Astrocyte (in vitro differentiated cells and primary cell): ENCODE data around the gene CST9L. TPM values are rescaled to one million over a fixed set of nuclear protein-coding genes. Genes with fewer than 3 reads are reported as not detected.

Experiments
- DNase-seq: peaks from one replicate; pipeline ENCODE4 v3.0.0-alpha.2; 2010; ENCODE audit warnings: low read depth
- FAIRE-seq: peaks from 2 replicates; lab custom pipeline; 2011; peaks lifted over from hg19 to GRCh38; lab: Jason Lieb, UNC
- H2AFZ ChIP-seq: 2 replicates; pipeline ENCODE4 v1.6.0; 2012; ENCODE audit warnings: low read depth, low read length, inconsistent platforms
- H3K27ac ChIP-seq: 2 replicates; pipeline ENCODE4 v1.5.1; 2011; ENCODE audit warnings: low read depth, low read length, inconsistent platforms
- H3K27me3 ChIP-seq: 2 replicates; pipeline ENCODE4 v1.6.0; 2011; ENCODE audit warnings: low read length, inconsistent platforms; ENCODE audit not compliant: insufficient read depth
- H3K36me3 ChIP-seq: 2 replicates; pipeline ENCODE4 v1.5.1; 2011; ENCODE audit warnings: low read length, inconsistent platforms; ENCODE audit not compliant: insufficient read depth
- H3K4me1 ChIP-seq: 2 replicates; pipeline ENCODE4 v1.5.1; 2011; ENCODE audit warnings: low read length, inconsistent platforms; ENCODE audit not compliant: insufficient read depth
- H3K4me2 ChIP-seq: 2 replicates; pipeline ENCODE4 v1.6.0; 2012; ENCODE audit warnings: low read length, inconsistent platforms
- H3K4me3 ChIP-seq: 2 replicates; pipeline ENCODE4 v1.5.1; 2011; ENCODE audit warnings: low read depth, mild to moderate bottlenecking, low read length, inconsistent platforms; ENCODE audit not compliant: insufficient read depth
- H3K79me2 ChIP-seq: 2 replicates; pipeline ENCODE4 v1.6.0; 2012; ENCODE audit warnings: mild to moderate bottlenecking, low read length, inconsistent platforms; ENCODE audit not compliant: insufficient read depth
- H3K9ac ChIP-seq: 2 replicates; pipeline ENCODE4 v1.6.0; 2012; ENCODE audit warnings: mild to moderate bottlenecking, low read length, inconsistent platforms
- H3K9me3 ChIP-seq: 2 replicates; pipeline ENCODE4 v1.5.1; 2012; ENCODE audit warnings: low read depth, mild to moderate bottlenecking, low read length, inconsistent platforms; ENCODE audit not compliant: insufficient read depth
- H4K20me1 ChIP-seq: 2 replicates; pipeline ENCODE4 v1.6.0; 2012; ENCODE audit warnings: low read length, inconsistent platforms; ENCODE audit not compliant: insufficient read depth
- H3K27ac Mint-ChIP-seq: one replicate; pipeline ENCODE4 v1.8.0; 2021; ENCODE audit warnings: mild to moderate bottlenecking, mixed read lengths; ENCODE audit not compliant: unreplicated experiment
- H3K27me3 Mint-ChIP-seq: one replicate; pipeline ENCODE4 v1.8.0; 2021; ENCODE audit warnings: low read depth, mixed read lengths; ENCODE audit not compliant: unreplicated experiment
- H3K36me3 Mint-ChIP-seq: one replicate; pipeline ENCODE4 v1.8.0; 2021; ENCODE audit warnings: low read depth, mixed read lengths; ENCODE audit not compliant: unreplicated experiment
- H3K4me1 Mint-ChIP-seq: one replicate; pipeline ENCODE4 v1.8.0; 2021; ENCODE audit warnings: low read depth, mixed read lengths; ENCODE audit not compliant: unreplicated experiment
- H3K4me3 Mint-ChIP-seq: one replicate; pipeline ENCODE4 v1.8.0; 2021; ENCODE audit warnings: mild to moderate bottlenecking, moderate library complexity, mixed read lengths; ENCODE audit not compliant: unreplicated experiment
- H3K9me3 Mint-ChIP-seq: one replicate; pipeline ENCODE4 v1.8.0; 2021; ENCODE audit warnings: mild to moderate bottlenecking, mixed read lengths; ENCODE audit not compliant: unreplicated experiment
- CTCF ChIP-seq: IDR thresholded peaks from 2 replicates; pipeline ENCODE4 v1.5.1; 2011; ENCODE audit warnings: low read depth, mild to moderate bottlenecking, inconsistent platforms, low read length, moderate library complexity; ENCODE audit not compliant: insufficient read depth
- EZH2 ChIP-seq: IDR thresholded peaks from 2 replicates; pipeline ENCODE4 v1.6.1; 2012; ENCODE audit warnings: mild to moderate bottlenecking, low read length, inconsistent platforms; ENCODE audit not compliant: insufficient read depth
- total RNA-seq: library from RNA; stranded (reverse); gene quantifications from 2 replicates; pipeline ENCODE4 v1.2.1, GENCODE V29; 2021

The CST9L gene
- total RNA-seq, 1 donor from 2014 or later = not detected

- H3K27ac ChIP-seq = no peak overlapping the region
- no peak for DNase-seq
- no peaks in the 10 kb centered on the region for H3K4me1 ChIP-seq
- no peaks in the 10 kb centered on the region for H4K20me1 ChIP-seq
- no peak overlapping the region for H2AFZ ChIP-seq
- no peaks in the 10 kb centered on the region for H3K36me3 ChIP-seq
- no peak overlapping the region for H3K9ac ChIP-seq
- no peaks in the 10 kb centered on the region for H3K9me3 ChIP-seq
- no peaks in the 10 kb centered on the region for H3K36me3 Mint-ChIP-seq
- no peak overlapping the region for H3K4me2 ChIP-seq
- H3K4me3 Mint-ChIP-seq = no peak overlapping the region
- no peak for FAIRE-seq
- peaks cover 5% of the 10 kb centered on the region for H3K9me3 Mint-ChIP-seq
- H3K4me3 ChIP-seq = no peak overlapping the region
- H3K4me1 Mint-ChIP-seq = peaks cover 4% of the 10 kb centered on the region
- no peaks in the 10 kb centered on the region for H3K79me2 ChIP-seq
- no peaks in the 10 kb centered on the region for H3K27me3 ChIP-seq
- H3K27me3 Mint-ChIP-seq = peaks cover 31% of the 10 kb centered on the region
- H3K27ac Mint-ChIP-seq = no peak overlapping the region
- TF ChIP-seq CTCF (no peak), EZH2 (no peak)
Measured at GRCh38 chr20:23542801-23543200, 25.5 kb downstream of the CST9L start.

DNA sequence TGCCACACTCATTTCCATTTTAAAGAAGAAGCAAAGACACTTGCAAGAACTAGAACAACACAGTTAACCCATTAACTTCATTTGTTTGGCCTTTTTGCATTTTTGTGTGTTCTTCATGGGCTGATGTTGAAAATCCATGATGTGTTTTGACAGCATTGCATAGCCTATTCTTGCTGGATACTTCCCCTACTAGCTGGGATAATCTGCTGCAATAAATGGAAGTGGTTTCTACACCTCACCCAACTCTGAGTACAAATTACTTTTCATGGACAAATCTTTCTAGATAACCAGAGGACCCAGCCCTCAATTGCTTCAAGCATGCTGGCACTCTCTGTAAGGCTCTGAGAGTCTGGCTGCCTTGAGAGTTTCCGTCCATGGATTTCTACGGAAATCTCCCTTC is 26.5 kb downstream of the CST9L start:
- Histone ChIP-seq H3K4me2 (no peak overlapping the region), H3K36me3 (no peaks in the 10 kb centered on the region), H3K9ac (no peak overlapping the region), H3K4me3 (no peak overlapping the region), H3K79me2 (no peaks in the 10 kb centered on the region), H3K27me3 (no peaks in the 10 kb centered on the region), H2AFZ (no peak overlapping the region), H4K20me1 (no peaks in the 10 kb centered on the region), H3K4me1 (no peaks in the 10 kb centered on the region), H3K9me3 (no peaks in the 10 kb centered on the region), H3K27ac (no peak overlapping the region)
- Mint-ChIP-seq H3K27me3 (peaks cover 24% of the 10 kb centered on the region), H3K4me3 (no peak overlapping the region), H3K27ac (no peak overlapping the region), H3K4me1 (peaks cover 4% of the 10 kb centered on the region), H3K36me3 (no peaks in the 10 kb centered on the region), H3K9me3 (peaks cover 5% of the 10 kb centered on the region)
- no peak for DNase-seq
- TF ChIP-seq EZH2 (no peak), CTCF (no peak)
- no peak for FAIRE-seq

DNA sequence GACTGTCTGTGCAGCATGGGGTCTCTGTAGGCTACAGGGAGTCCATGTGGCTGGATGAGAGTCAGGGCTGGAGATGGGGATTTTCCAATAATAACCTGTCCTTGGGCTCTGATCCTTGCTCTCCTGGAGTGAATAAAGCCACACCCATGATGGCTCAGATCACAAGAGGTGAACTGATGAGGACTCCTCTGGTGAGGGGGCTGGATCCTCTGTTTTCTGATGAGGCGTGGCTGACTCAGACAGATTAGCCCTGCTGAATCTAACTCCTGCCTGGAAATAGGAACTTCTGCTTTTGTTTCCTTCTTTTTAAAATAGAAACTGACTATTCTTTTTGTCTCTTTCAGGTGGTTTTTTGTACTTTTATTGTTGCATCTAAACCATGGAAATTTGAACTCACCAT is 27.0 kb downstream of the CST9L start:
- H3K79me2 ChIP-seq = no peaks in the 10 kb centered on the region
- Mint-ChIP-seq H3K9me3 (peaks cover 5% of the 10 kb centered on the region), H3K4me3 (no peak overlapping the region), H3K27me3 (peaks cover 21% of the 10 kb centered on the region), H3K4me1 (peaks cover 4% of the 10 kb centered on the region), H3K27ac (no peak overlapping the region), H3K36me3 (no peaks in the 10 kb centered on the region)
- no peaks in the 10 kb centered on the region for H3K36me3 ChIP-seq
- no peak overlapping the region for H3K27ac ChIP-seq
- H3K4me1 ChIP-seq = no peaks in the 10 kb centered on the region
- DNase-seq = no peak
- no peak for TF ChIP-seq EZH2
- no peak for TF ChIP-seq CTCF
- H3K9me3 ChIP-seq = no peaks in the 10 kb centered on the region
- H3K27me3 ChIP-seq = no peaks in the 10 kb centered on the region
- no peak overlapping the region for H3K4me2 ChIP-seq
- FAIRE-seq = no peak
- no peak overlapping the region for H3K9ac ChIP-seq
- no peak overlapping the region for H3K4me3 ChIP-seq
- no peaks in the 10 kb centered on the region for H4K20me1 ChIP-seq
- no peak overlapping the region for H2AFZ ChIP-seq
